WTC11 (cell line): Measurements from ENCODE around the gene CTNNA2. TPM values are rescaled to one million over a fixed set of nuclear protein-coding genes. Genes with fewer than 3 reads are reported as not detected.

Experiments
- ATAC-seq: fragments of 200-7000 bp; cut with Tn5 transposase; 2 replicates; pipeline ENCODE4 v1.10.0; 2021; ENCODE audit warnings: mild to moderate bottlenecking, moderate library complexity
- CTCF ChIA-PET: fragments of 300-600 bp; sonication (Branson Sonifier 250); formaldehyde crosslinking; loops from one replicate; lab custom pipeline; 2021; ENCODE audit warnings: antibody characterized with exemption; lab: Charles Lee
- POLR2A ChIA-PET: fragments of 350-600 bp; sonication (Branson Sonifier 250); formaldehyde crosslinking; loops from one replicate; lab custom pipeline; 2021; ENCODE audit warnings: antibody characterized with exemption; lab: Charles Lee
- DNase-seq: peaks from one replicate; pipeline ENCODE4 v3.0.0; 2021; ENCODE audit warnings: low spot score
- H3K27ac Mint-ChIP-seq: 2 replicates; pipeline ENCODE4 v1.8.0; 2021; ENCODE audit warnings: mixed read lengths
- H3K27me3 Mint-ChIP-seq: 2 replicates; pipeline ENCODE4 v1.8.0; 2021; ENCODE audit warnings: low read depth, mild to moderate bottlenecking, moderate library complexity, mixed read lengths
- H3K36me3 Mint-ChIP-seq: 2 replicates; pipeline ENCODE4 v1.8.0; 2021; ENCODE audit warnings: mixed read lengths
- H3K4me1 Mint-ChIP-seq: 2 replicates; pipeline ENCODE4 v1.8.0; 2022; ENCODE audit warnings: mixed read lengths
- H3K4me3 Mint-ChIP-seq: 2 replicates; pipeline ENCODE4 v1.8.0; 2021; ENCODE audit warnings: mild to moderate bottlenecking, moderate library complexity, mixed read lengths
- H3K9me3 Mint-ChIP-seq: 2 replicates; pipeline ENCODE4 v1.8.0; 2021; ENCODE audit warnings: mixed read lengths
- FOXK1 ChIP-seq: sonication (generic); formaldehyde crosslinking; IDR thresholded peaks from 2 replicates; pipeline ENCODE4 v1.8.0; 2022; ENCODE audit warnings: mild to moderate bottlenecking, moderate library complexity, missing genetic modification reagents
- GABPB1 ChIP-seq: sonication (generic); formaldehyde crosslinking; IDR thresholded peaks from 2 replicates; pipeline ENCODE4 v1.8.1; 2023; ENCODE audit warnings: mild to moderate bottlenecking, missing genetic modification reagents
- GRHL2 ChIP-seq: fragments of 250-450 bp; sonication (Bioruptor Pico); IDR thresholded peaks from 2 replicates; pipeline ENCODE4 v1.8.0; 2022; ENCODE audit warnings: mild to moderate bottlenecking, moderate library complexity; ENCODE audit not compliant: insufficient replicate concordance, severe bottlenecking
- KAT7 ChIP-seq: sonication (generic); formaldehyde crosslinking; IDR thresholded peaks from 2 replicates; pipeline ENCODE4 v1.8.1; 2023; ENCODE audit warnings: missing genetic modification reagents, mild to moderate bottlenecking, borderline replicate concordance
- MYBL2 ChIP-seq: sonication (generic); formaldehyde crosslinking; IDR thresholded peaks from 2 replicates; pipeline ENCODE4 v1.8.1; 2023; ENCODE audit warnings: mild to moderate bottlenecking, moderate library complexity, missing genetic modification reagents
- RELA ChIP-seq: sonication (generic); formaldehyde crosslinking; IDR thresholded peaks from 2 replicates; pipeline ENCODE4 v1.8.1; 2022; ENCODE audit warnings: missing genetic modification reagents, mild to moderate bottlenecking, borderline replicate concordance
- TCF7 ChIP-seq: sonication (generic); formaldehyde crosslinking; IDR thresholded peaks from 2 replicates; pipeline ENCODE4 v1.8.0; 2022; ENCODE audit warnings: mild to moderate bottlenecking, low read depth, missing genetic modification reagents, moderate library complexity
- TP53 ChIP-seq: sonication (generic); formaldehyde crosslinking; IDR thresholded peaks from 2 replicates; pipeline ENCODE4 v1.8.1; 2023; ENCODE audit warnings: mild to moderate bottlenecking, missing genetic modification reagents
- ZNF263 ChIP-seq: sonication (generic); formaldehyde crosslinking; IDR thresholded peaks from 2 replicates; pipeline ENCODE4 v1.8.1; 2022; ENCODE audit warnings: low read depth, mild to moderate bottlenecking, moderate library complexity, missing genetic modification reagents
- total RNA-seq: library from RNA; stranded (reverse); gene quantifications from 3 replicates; pipeline ENCODE4 v1.2.3, GENCODE V29; 2021
- TF ChIP-seq, protein P1 (sequence below): sonication (generic); formaldehyde crosslinking; IDR thresholded peaks from 2 replicates; pipeline ENCODE4 v1.8.1; 2022; ENCODE audit warnings: low read depth, missing genetic modification reagents, borderline replicate concordance
- TF ChIP-seq, protein P2 (sequence below): fragments of 250-450 bp; sonication (Bioruptor Pico); IDR thresholded peaks from 2 replicates; pipeline ENCODE4 v1.8.0; 2021; ENCODE audit warnings: mild to moderate bottlenecking
- TF ChIP-seq, protein P3 (sequence below): sonication (generic); formaldehyde crosslinking; IDR thresholded peaks from 2 replicates; pipeline ENCODE4 v1.8.0; 2022; ENCODE audit warnings: mild to moderate bottlenecking, missing genetic modification reagents
- TF ChIP-seq, protein P4 (sequence below): sonication (generic); formaldehyde crosslinking; IDR thresholded peaks from 2 replicates; pipeline ENCODE4 v1.8.1; 2022; ENCODE audit warnings: missing genetic modification reagents, borderline replicate concordance
- TF ChIP-seq, protein P5 (sequence below): sonication (generic); formaldehyde crosslinking; IDR thresholded peaks from 2 replicates; pipeline ENCODE4 v1.8.1; 2023; ENCODE audit warnings: mild to moderate bottlenecking, missing genetic modification reagents, moderate library complexity
- TF ChIP-seq, protein P6 (sequence below): sonication (generic); formaldehyde crosslinking; IDR thresholded peaks from 2 replicates; pipeline ENCODE4 v1.8.1; 2022; ENCODE audit warnings: mild to moderate bottlenecking, missing genetic modification reagents, moderate library complexity, borderline replicate concordance

Gene CTNNA2
- total RNA-seq, 1 experiment from 2014 or later: 3.8 TPM

DNA sequence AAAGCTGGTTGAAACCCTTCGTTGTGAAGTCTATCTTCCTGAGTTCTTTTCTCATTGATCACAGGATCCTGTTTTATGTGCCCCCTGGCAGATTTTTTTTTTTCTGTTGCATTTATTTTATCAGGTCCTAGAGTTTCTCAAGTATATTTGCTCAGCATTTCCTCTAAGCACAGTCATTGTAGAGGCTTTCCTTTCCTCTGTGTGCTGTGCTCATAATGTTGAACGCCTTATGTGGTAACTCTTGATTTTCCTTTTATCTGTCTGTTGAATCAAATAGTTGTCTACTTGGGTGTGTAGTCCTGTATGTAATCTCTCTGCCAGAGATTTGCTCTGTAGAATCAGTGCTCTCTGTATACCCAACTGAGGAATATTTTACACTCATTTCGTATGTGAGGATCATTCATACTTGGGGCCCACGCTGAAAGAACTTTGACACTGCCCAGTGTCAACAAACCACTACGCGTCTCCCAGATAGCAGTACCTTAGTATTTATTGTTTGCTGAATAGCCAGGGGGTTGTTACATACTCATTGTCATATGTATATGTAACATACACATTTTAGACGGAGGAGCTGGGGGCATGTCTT is 118.2 kb downstream of the CTNNA2 start:
- Mint-ChIP-seq H3K4me3 (no peak overlapping the region), H3K4me1 (0 out of 2 replicates have a peak, but pooled peaks cover 2% of the 10 kb centered on the region), H3K36me3 (no peaks in the 10 kb centered on the region), H3K27ac (peak overlapping the region; percentile 6; the same call in 1 of the 2 replicates), H3K9me3 (peaks cover 4% of the 10 kb centered on the region), H3K27me3 (no peaks in the 10 kb centered on the region)
- TF ChIP-seq, protein P1, sequence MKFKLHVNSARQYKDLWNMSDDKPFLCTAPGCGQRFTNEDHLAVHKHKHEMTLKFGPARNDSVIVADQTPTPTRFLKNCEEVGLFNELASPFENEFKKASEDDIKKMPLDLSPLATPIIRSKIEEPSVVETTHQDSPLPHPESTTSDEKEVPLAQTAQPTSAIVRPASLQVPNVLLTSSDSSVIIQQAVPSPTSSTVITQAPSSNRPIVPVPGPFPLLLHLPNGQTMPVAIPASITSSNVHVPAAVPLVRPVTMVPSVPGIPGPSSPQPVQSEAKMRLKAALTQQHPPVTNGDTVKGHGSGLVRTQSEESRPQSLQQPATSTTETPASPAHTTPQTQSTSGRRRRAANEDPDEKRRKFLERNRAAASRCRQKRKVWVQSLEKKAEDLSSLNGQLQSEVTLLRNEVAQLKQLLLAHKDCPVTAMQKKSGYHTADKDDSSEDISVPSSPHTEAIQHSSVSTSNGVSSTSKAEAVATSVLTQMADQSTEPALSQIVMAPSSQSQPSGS (CRISPR knock-in tag): no peak
- TF ChIP-seq TP53 (CRISPR knock-in tag) (no peak), MYBL2 (CRISPR knock-in tag) (no peak)
- TF ChIP-seq, protein P2, sequence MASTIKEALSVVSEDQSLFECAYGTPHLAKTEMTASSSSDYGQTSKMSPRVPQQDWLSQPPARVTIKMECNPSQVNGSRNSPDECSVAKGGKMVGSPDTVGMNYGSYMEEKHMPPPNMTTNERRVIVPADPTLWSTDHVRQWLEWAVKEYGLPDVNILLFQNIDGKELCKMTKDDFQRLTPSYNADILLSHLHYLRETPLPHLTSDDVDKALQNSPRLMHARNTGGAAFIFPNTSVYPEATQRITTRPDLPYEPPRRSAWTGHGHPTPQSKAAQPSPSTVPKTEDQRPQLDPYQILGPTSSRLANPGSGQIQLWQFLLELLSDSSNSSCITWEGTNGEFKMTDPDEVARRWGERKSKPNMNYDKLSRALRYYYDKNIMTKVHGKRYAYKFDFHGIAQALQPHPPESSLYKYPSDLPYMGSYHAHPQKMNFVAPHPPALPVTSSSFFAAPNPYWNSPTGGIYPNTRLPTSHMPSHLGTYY (CRISPR knock-in tag): no peak
- TF ChIP-seq, protein P3, sequence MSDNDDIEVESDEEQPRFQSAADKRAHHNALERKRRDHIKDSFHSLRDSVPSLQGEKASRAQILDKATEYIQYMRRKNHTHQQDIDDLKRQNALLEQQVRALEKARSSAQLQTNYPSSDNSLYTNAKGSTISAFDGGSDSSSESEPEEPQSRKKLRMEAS (CRISPR knock-in tag): no peak
- TF ChIP-seq, protein P4, sequence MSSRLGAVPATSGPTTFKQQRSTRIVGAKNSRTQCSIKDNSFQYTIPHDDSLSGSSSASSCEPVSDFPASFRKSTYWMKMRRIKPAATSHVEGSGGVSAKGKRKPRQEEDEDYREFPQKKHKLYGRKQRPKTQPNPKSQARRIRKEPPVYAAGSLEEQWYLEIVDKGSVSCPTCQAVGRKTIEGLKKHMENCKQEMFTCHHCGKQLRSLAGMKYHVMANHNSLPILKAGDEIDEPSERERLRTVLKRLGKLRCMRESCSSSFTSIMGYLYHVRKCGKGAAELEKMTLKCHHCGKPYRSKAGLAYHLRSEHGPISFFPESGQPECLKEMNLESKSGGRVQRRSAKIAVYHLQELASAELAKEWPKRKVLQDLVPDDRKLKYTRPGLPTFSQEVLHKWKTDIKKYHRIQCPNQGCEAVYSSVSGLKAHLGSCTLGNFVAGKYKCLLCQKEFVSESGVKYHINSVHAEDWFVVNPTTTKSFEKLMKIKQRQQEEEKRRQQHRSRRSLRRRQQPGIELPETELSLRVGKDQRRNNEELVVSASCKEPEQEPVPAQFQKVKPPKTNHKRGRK (CRISPR knock-in tag): no peak
- TF ChIP-seq, protein P5, sequence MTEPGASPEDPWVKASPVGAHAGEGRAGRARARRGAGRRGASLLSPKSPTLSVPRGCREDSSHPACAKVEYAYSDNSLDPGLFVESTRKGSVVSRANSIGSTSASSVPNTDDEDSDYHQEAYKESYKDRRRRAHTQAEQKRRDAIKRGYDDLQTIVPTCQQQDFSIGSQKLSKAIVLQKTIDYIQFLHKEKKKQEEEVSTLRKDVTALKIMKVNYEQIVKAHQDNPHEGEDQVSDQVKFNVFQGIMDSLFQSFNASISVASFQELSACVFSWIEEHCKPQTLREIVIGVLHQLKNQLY: no peak
- ATAC-seq (no peak), DNase-seq (no peak)
- POLR2A ChIA-PET: no interaction called here
- CTCF ChIA-PET: no interaction called here

DNA sequence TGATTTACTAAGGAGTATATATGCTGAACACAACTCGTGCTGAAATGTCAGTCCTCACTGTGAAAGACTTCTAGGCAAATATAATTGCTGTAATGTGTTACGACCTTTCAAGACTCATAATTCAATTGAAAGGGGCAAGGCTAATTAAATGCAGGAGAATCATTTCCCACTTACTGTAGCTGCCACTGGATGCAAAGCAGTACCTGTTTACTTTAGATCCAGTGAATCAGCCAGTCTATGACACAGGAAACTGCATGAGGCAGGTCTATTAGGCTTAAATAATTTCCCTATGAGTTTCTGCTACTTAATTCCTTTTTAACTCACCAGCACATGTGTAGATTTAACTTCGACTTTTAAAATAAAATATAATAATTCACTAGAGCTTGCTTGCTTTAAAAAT is 125.6 kb downstream of the CTNNA2 start:
- Mint-ChIP-seq H3K4me3 (no peak overlapping the region), H3K36me3 (no peaks in the 10 kb centered on the region), H3K9me3 (peaks cover 4% of the 10 kb centered on the region), H3K27me3 (no peaks in the 10 kb centered on the region), H3K4me1 (peaks cover 29% of the 10 kb centered on the region), H3K27ac (no peak overlapping the region)
- ChIA-PET POLR2A (no interaction called here), CTCF (interaction anchor here (1.4 kb wide), 1 partner anchor 217 kb away, joined by 3 read pairs; no protein-coding TSS in a partner anchor)
- TF ChIP-seq GRHL2 (no peak), FOXK1 (CRISPR knock-in tag) (no peak), TCF7 (CRISPR knock-in tag) (no peak), ZNF263 (CRISPR knock-in tag) (no peak)
- TF ChIP-seq, protein P6, sequence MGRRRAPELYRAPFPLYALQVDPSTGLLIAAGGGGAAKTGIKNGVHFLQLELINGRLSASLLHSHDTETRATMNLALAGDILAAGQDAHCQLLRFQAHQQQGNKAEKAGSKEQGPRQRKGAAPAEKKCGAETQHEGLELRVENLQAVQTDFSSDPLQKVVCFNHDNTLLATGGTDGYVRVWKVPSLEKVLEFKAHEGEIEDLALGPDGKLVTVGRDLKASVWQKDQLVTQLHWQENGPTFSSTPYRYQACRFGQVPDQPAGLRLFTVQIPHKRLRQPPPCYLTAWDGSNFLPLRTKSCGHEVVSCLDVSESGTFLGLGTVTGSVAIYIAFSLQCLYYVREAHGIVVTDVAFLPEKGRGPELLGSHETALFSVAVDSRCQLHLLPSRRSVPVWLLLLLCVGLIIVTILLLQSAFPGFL (CRISPR knock-in tag): no peak
- DNase-seq (no peak), ATAC-seq (no peak)

DNA sequence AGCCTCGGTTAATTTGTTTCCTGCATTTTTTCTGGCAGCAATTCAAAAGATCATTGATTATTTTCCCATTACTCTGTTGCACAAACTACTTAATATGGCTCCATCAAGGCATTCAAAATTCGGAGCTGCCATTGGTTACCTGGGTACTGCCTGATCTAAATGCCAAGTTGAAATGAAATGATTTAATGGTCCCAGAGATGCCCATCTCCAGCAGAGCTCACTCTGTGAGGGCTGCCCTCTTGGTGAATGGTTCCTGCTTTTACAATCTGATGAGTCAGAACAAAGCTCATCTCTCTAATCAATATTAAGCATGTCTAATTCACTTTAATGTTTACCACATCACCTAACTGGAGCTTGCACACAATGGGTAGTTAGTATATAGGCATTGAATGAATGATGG is 126.1 kb downstream of the CTNNA2 start:
- CTCF ChIA-PET: interaction anchor here (0.8 to 1.4 kb wide), 2 partner anchors 216 to 598 kb away, joined by 3 read pairs; no protein-coding TSS in a partner anchor
- Mint-ChIP-seq H3K4me3 (no peak overlapping the region), H3K9me3 (peaks cover 8% of the 10 kb centered on the region), H3K27me3 (no peaks in the 10 kb centered on the region), H3K4me1 (peaks cover 29% of the 10 kb centered on the region), H3K36me3 (no peaks in the 10 kb centered on the region), H3K27ac (0 out of 2 replicates have a peak overlapping the region, but pooled peaks have one; percentile 11)
- ATAC-seq (no peak), DNase-seq (no peak)
- POLR2A ChIA-PET: interaction anchor here (0.5 kb wide), 1 partner anchor 98 kb away, joined by 3 read pairs; no protein-coding TSS in a partner anchor
- TF ChIP-seq GABPB1 (CRISPR knock-in tag): no peak
- TF ChIP-seq RELA (CRISPR knock-in tag): no peak
- no peak for TF ChIP-seq KAT7
